ENCODE data around the gene SAMD10.
"Not testable (repeated sequence)": the region's sequence is repeated elsewhere in the genome, so short reads cannot be mapped to it uniquely, and the experiment has no call there.

SAMD10 gene

DNA sequence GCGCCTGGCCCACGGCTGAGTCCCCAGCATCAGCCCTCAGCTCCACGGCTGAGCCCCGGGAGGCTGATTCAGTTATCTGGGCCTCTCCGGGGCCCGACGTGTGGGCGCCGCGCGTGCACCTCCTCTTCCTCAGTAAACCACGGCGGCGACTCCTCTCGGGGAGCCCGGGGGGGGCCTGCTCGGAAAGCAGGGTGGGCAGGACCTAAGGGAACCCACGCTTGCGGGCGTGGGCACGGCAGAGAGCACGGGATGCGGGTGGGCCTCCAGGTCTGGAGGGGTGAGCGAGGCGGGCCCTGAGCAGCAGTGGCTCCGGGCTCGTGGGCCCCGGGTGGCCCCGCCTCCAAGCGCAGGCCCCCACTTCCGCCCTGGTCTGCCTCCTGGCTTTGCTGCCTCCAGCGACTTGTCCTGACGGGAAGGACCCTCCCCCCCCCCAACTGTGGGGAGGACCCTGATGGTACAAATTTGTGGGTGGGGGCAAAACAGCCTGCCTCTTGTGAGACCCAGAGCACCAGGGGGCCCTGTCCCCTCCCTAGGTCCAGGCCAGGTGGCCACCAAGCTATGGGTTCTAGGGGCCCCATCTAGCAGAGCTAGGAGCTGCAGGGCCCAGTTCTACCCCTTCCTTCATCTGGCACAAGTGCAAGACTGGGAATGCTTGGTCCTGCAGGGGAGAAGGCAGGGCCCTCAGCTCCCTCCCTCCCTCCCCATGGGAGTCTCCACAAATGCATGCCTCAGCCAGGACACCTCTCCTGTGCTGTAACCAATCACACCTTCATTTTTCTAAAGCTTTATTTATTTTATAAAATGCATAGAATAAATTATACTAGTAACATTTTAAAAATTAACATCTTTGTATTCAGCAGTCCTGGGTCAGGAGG lies 40.1 kb downstream of the SAMD10 start:
- DNase-seq, result peak; percentile 26

DNA sequence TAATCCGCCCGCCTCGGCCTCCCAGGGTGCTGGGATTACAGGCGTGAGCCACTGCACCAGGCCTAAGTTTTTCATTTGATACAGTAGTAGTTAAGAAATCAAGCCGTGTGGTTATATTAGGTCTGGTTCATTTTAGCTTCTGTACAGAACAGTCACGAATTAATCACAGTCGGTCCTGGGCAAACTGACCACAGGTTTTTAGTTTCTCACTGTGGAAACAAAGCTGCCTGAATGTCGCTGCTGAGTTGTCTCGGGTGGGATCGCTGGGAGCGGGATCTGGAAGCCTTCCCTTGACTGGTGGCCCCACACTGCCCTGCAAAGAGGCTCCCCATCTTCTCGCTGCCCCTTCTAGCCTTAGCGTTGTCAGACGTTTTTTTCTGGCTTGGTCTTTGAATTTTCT lies 41.8 kb downstream of the SAMD10 start:
- DNase-seq, result no peak

DNA sequence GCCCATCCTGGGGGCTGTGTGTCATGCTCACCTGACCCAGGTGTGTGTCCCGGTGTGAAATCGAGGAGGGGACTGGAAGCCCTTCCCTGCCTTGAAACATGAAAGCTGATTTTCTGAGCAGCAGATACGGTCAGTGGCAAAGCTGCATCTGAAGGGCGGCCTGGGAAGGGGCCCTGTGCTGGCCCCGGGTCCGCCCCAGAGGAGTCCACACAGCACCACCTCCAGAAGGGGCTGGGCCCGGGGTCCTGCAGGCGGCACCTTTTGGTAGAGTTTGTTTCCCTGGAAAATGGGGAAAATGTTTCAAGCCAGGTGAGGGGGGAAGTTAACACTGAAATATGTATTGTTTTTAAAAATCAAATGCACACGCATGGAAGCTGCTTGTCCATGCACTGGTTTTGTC lies 44.0 kb downstream of the SAMD10 start:
- no peak for DNase-seq

DNA sequence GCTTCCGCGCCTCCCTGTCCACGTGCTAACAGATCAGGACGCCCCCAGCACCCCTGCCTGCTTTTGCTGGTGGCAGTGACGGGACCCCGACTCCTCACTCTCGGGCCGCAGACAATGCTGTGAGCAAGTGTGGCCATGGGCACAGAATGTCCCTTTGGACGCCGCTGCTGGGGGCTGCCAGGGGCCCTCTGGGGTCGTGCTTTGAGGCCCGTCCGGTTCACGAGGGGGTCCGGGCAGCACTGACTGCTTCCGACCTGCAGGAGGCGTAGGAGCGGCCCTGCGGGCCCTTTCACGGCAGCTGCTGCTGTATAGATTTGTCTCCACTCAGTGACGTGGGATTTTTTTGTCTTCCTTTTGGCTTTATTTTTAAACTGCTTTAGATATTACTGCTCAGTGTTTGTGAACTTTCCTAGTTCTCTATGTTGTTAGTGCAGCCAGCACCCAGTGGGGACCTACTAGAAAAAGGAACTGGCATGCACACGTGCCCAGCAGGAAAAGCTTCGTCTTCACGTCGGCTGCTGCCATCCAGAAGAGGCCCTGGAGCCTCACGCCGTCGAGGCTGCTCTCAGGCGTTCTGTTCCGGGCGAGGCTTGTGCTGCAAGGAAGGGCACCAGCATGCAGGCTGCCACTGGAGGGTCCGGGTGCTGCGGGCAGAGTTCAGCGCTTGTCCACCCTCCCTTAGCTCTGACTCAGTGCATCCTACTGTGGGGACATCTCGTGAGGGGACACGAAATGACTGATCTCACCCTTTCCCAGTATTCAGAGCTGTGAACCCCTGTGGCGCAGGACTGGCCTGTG lies 45.0 kb downstream of the SAMD10 start:
- DNase-seq, result no peak

DNA sequence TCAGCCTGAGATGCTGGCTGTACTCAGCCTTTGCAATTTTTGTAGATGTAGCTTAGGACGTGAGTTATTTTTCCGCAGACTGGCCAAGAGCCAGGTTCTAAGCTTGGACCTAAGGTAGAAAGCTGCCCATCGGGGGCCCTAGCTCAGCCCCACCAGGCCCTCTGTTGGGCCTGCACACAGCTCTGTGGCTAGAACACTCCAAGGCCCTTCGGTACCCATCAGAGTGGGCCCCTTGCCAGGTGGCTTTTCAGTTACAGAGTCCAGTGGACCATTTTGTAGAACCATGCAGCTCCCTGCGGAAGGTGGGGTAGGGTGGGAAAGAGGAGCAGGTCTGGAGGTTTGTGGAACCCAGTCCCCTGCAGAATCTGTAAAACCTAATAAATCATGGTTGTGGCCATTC lies 45.8 kb downstream of the SAMD10 start:
- no peak for DNase-seq

DNA sequence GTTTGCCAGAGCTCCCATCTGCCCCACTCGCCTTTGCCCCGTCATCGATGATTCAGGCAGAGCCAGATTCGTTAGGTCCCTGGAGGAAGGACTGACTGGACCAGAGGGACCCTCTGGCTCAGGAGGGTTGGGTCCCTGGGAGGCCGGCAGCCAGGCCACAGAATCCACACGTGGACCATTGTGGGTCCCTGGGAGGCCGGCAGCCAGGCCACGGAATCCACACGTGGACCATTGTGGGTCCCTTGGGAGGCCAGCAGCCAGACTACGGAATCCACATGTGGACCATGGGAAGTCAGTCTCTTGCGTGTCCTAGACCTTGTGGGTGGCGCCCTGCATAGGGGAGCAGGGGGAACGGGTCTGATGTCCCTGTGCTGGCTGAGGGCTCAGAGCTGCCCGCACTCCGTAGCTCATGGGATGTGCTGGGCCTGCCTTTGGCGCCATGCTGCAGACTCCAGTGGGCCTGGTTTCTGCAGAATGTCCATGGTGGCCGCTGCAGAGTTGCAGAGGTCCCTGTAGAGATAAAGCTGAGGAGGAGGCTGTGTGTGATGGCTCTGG lies 46.8 kb downstream of the SAMD10 start:
- no peak for DNase-seq

DNA sequence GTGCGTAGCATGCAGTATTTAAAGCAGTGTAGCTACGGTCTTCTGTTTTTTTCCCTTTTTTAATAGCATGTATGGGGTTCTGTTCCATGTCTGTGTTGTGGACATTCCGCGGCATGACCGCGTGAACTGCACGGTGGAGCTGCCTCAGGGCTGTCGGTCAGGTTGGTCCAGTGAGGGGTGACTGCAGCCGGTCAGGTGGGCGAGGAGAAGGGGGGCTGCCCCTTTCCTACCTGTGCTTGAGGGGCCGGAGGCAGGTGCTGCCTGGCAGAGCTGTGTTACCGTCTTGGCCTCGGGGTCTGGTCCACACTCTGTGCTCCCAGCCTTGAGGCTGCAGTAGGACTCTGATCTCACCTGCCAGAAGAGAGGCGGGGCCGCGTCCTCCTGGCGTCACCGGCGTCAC lies 47.7 kb downstream of the SAMD10 start:
- DNase-seq, result no peak

DNA sequence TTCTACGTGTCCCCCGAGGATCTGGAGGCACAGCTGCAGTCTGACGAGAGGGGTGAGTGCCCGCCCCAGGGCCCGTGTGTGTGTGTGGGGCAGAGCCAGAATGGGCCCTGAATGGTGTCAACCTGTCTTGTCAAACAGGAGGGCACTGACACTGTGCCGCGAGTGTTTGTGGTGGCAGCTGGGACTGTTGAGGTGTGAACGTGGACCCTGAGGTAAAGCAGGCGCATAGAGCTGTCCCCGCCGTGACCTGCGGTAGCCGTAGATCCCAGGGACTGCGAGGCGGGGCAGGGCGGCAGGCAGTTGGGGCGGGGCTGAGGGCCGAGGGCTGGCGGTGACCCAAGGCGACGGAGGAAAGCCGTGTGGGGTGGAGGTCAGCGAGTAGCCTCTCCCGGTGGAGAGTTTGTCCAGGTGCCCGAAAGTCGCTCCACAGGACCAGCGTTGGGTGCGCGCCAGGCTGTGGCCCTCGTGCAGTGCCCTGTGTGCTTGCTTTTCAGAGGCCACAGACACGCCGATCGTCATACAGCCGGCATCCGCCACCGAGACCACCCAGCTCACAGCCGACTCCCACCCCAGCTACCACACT lies 48.4 kb downstream of the SAMD10 start:
- DNase-seq, result no peak

DNA sequence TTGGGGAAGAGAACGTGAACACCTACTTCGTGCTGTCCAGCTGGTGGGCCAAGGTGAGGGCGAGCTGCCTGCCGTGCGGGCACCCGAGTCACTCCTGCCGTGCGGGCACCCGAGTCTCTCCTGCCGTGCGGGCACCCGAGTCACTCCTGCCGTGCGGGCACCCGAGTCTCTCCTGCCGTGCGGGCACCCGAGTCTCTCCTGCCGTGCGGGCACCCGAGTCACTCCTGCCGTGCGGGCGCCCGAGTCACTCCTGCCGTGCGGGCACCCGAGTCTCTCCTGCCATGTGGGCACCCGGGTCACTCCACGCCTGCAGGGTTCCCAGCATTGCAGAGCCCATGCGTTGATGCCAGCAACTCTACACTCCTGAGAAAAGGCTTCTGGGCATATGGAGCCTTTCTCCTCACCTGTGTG lies 50.0 kb downstream of the SAMD10 start:
- DNase-seq, result not testable (repeated sequence)

DNA sequence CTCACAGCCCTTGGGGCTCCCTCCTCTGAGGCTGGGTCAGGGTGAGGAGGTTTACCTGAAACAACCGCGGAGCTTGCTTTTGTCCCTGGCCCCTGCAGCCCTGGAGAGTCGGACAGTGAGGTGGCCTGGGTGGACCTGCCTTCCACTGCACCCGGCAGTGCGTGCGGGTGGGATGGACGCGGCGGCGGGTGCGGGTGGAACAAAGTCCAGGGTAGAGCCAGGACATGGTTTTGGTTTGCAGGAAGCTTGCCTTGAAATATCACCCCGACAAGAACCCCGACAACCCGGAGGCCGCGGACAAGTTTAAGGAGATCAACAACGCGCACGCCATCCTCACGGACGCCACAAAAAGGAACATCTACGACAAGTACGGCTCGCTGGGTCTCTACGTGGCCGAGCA lies 50.4 kb downstream of the SAMD10 start:
- DNase-seq, result no peak

DNA sequence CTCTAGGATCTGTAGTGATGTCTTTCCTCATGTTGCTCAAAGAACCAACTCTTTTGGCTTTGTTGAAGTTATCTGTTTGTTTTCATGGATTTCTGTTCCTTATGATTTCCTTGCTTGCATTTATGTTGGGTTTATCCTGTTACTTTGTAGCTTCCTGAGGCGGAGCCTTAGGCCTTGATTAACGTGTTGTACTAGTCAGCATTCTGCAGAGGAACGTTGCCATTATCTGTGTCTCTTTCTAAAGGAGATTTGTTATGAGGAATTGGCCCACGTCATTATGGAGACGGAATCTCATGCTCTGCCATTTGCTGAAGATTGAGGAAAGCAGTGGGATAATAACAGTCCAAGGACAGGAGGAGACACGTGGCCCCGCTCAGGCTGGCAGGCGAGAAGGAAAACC lies 53.1 kb downstream of the SAMD10 start:
- no peak for DNase-seq

DNA sequence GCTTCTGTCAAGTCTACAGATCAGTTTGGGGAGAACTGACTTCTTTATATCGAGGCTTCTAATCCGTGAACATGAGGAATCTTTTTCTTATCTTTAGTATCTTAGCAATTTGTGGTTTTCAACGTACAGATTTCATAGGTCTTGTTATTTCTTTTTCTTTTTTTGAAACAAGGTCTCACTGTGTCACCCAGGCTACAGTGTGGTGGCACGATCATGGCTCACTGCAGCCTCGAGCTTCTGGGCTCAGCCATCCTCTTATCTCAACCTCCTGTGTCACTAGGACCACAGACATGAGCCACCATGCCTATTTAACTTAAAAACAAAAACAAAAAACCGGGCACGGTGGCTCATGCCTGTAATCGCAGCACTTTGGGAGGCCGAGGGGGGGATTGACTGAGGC lies 55.2 kb downstream of the SAMD10 start:
- no peak for DNase-seq

Measured in CD4-positive, alpha-beta T cell treated with Interleukin-10 for 1 hour (primary cell).